ENCODE results near the gene BACE1-AS. TPM values are rescaled to one million over a fixed set of nuclear protein-coding genes. Genes with fewer than 3 reads are reported as not detected.
A peak's percentile ranks its signal among the peaks of the same experiment; 100 is the strongest.

BACE1-AS gene
- total and polyA plus RNA-seq, 2 experiments from 2014 or later = 3.6 to 3.9 TPM

GRCh38 chr11:117296881-117297280, 5.7 kb downstream of the BACE1-AS start:
- Histone ChIP-seq H4K20me1 (ENCODE audit: insufficient read depth, poor library complexity, severe bottlenecking) (no peaks in the 10 kb centered on the region), H3K4me2 (no peak overlapping the region), H3K27me3 (no peaks in the 10 kb centered on the region), H2AFZ (no peak overlapping the region), H3K36me3 (replicated peaks; ENCODE audit: insufficient read depth, low read depth) (no peaks in the 10 kb centered on the region), H3K4me3 (no peak overlapping the region), H3K9me2 (replicated peaks; ENCODE audit: insufficient read depth) (no peaks in the 10 kb centered on the region), H3K79me2 (no peaks in the 10 kb centered on the region), H3K4me1 (ENCODE audit: insufficient read depth) (peaks cover 27% of the 10 kb centered on the region), H3K27ac (no peak overlapping the region), H3K9me3 (ENCODE audit: low read depth) (no peaks in the 10 kb centered on the region)
- no peak for TF ChIP-seq EZH2 (IDR thresholded peaks at IDR 0.05; ENCODE audit: borderline replicate concordance)
- TF ChIP-seq CTCF (IDR thresholded peaks at IDR 0.05; ENCODE audit: poor library complexity) = no peak
- TF ChIP-seq EZH2phosphoT487 (IDR thresholded peaks at IDR 0.05; ENCODE audit: low read depth, severe bottlenecking, unreplicated experiment) = no peak
- 89% methylated on average over 6 of the region's 6 CpGs for WGBS (ENCODE audit: low lambda C conversion rate, missing lambda C conversion rate)
- DNase-seq (ENCODE audit: low spot score) = no peak

- no peak overlapping the region for H3K4me3 ChIP-seq
- no peak for DNase-seq (ENCODE audit: low spot score)
- no peaks in the 10 kb centered on the region for H3K9me2 ChIP-seq (replicated peaks; ENCODE audit: insufficient read depth)
- H3K27ac ChIP-seq = no peak overlapping the region
- TF ChIP-seq EZH2phosphoT487 (IDR thresholded peaks at IDR 0.05; ENCODE audit: low read depth, severe bottlenecking, unreplicated experiment) (no peak), CTCF (IDR thresholded peaks at IDR 0.05; ENCODE audit: poor library complexity) (no peak), EZH2 (IDR thresholded peaks at IDR 0.05; ENCODE audit: borderline replicate concordance) (no peak)
- H3K4me2 ChIP-seq = no peak overlapping the region
- WGBS (ENCODE audit: low lambda C conversion rate, missing lambda C conversion rate) = 97% methylated on average over 8 of the region's 8 CpGs
- H3K36me3 ChIP-seq (replicated peaks; ENCODE audit: insufficient read depth, low read depth) = no peaks in the 10 kb centered on the region
- peaks cover 27% of the 10 kb centered on the region for H3K4me1 ChIP-seq (ENCODE audit: insufficient read depth)
- H4K20me1 ChIP-seq (ENCODE audit: insufficient read depth, poor library complexity, severe bottlenecking) = no peaks in the 10 kb centered on the region
- H3K9me3 ChIP-seq (ENCODE audit: low read depth) = no peaks in the 10 kb centered on the region
- no peaks in the 10 kb centered on the region for H3K79me2 ChIP-seq
- no peak overlapping the region for H2AFZ ChIP-seq
- H3K27me3 ChIP-seq = no peaks in the 10 kb centered on the region
Observed at GRCh38 chr11:117298195-117298594, 7.0 kb downstream of the BACE1-AS start.

GRCh38 chr11:117299351-117300282, 8.5 kb downstream of the BACE1-AS start:
- peak overlapping the region; percentile 69 for H3K4me2 ChIP-seq

More at GRCh38 chr11:117299351-117300282, 8.5 kb downstream of the BACE1-AS start:
- no peaks in the 10 kb centered on the region for H3K79me2 ChIP-seq
- DNase-seq (ENCODE audit: low spot score) = peak; percentile 38
- no peaks in the 10 kb centered on the region for H3K9me2 ChIP-seq (replicated peaks; ENCODE audit: insufficient read depth)
- H3K27ac ChIP-seq = peak overlapping the region; percentile 75
- no peaks in the 10 kb centered on the region for H3K9me3 ChIP-seq (ENCODE audit: low read depth)
- H3K27me3 ChIP-seq = no peaks in the 10 kb centered on the region
- 38% methylated on average over 10 of the region's 12 CpGs for WGBS (ENCODE audit: low lambda C conversion rate, missing lambda C conversion rate)
- H3K36me3 ChIP-seq (replicated peaks; ENCODE audit: insufficient read depth, low read depth) = no peaks in the 10 kb centered on the region
- H3K4me1 ChIP-seq (ENCODE audit: insufficient read depth) = peaks cover 27% of the 10 kb centered on the region
- H4K20me1 ChIP-seq (ENCODE audit: insufficient read depth, poor library complexity, severe bottlenecking) = no peaks in the 10 kb centered on the region
- TF ChIP-seq EZH2phosphoT487 (IDR thresholded peaks at IDR 0.05; ENCODE audit: low read depth, severe bottlenecking, unreplicated experiment) = no peak
- no peak for TF ChIP-seq EZH2 (IDR thresholded peaks at IDR 0.05; ENCODE audit: borderline replicate concordance)
- TF ChIP-seq CTCF (IDR thresholded peaks at IDR 0.05; ENCODE audit: poor library complexity) = no peak
- peak overlapping the region; percentile 25 for H2AFZ ChIP-seq
- H3K4me3 ChIP-seq = no peak overlapping the region
